Nasal cavity respiratory epithelium epithelial cell of viscerocranial mucosa (primary cell): Measurements from ENCODE around the gene NOA1. TPM values are rescaled to one million over a fixed set of nuclear protein-coding genes. Genes with fewer than 3 reads are reported as not detected.

Experiments
- total RNA-seq: library from RNA; depleted of rRNA; stranded (reverse); fragments of >200 nt; gene quantifications from 2 replicates; pipeline ENCODE4 v1.2.3, GENCODE V29; 2014

The NOA1 gene
- total RNA-seq = 17.1 and 18.4 TPM in 2 replicates

GRCh38 chr4:56977321-56978012 is at the start of gene NOA1:
Gene NOA1, minus strand, starts transcription at chr4:56977606. Its CDS starts 21 bp downstream, at chr4:56977585.

GRCh38 chr4:56978750-56979303 is 1.4 kb upstream of the NOA1 start, which contains the start of gene POLR2B:
Gene POLR2B, plus strand, starts transcription at chr4:56978896. Its CDS starts 90 bp downstream, at chr4:56978986.

Other genes with a start within 250 kb of the NOA1 start
- 0.28 TPM in 1 of 2 replicates, not detected in the other for gene SPINK2, start 155.9 kb downstream of the NOA1 start, total RNA-seq
- gene REST, start 69.7 kb downstream of the NOA1 start, total RNA-seq = 24.6 and 47.8 TPM in 2 replicates
- 102 and 165 TPM in 2 replicates for gene POLR2B, start 1.3 kb upstream of the NOA1 start, total RNA-seq
- gene IGFBP7, start 132.8 kb upstream of the NOA1 start, total RNA-seq = 88.5 and 170 TPM in 2 replicates